Measurements from ENCODE around the gene DHPS. TPM values are rescaled to one million over a fixed set of nuclear protein-coding genes. Genes with fewer than 3 reads are reported as not detected.
"Not testable (repeated sequence)": the region's sequence is repeated elsewhere in the genome, so short reads cannot be mapped to it uniquely, and the experiment has no call there.

Gene DHPS
- polyA plus RNA-seq (2013): 63.1 TPM

DNA sequence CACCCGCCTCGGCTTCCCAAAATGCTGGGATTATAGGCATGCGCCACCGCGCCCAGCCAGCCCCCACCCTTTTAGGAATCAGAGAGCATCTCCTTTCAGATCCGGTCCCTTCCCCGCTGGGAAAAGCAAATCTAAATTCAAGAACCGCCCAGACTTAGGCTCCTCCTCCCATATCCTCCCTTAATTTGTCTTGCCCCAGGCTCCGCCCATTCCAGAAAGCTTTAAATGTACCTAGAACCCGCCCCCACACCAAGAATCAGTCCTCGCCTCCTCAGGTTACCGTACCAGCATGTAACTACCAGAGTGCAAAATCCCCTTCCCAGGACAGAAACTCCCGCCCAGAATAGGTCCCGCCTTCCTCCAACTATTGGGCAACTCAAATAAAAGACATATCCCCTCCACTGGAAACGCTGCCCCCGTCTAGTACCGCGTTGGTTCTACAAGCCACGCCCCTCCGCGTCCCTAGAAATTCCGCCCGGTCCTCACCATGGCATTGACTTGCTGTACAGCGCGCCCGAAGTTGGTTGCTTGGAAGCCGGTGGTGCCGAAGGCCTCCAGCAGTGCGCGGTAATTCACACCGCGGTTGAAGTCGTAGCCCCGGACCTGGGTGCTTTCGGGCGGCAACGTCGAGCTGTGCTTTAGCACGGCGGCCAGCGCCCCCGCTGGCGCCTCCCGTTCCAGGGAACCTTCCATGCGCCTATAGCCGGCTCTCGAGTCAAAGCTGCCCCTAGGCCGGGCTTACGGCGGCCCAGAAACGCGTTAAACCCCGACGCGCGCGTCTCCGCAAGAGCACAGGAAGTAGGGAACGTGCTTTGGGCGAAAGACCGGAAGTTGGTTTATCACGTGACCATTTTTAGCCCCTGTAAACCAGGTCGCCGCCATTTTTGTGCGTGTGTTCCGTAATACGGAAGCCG lies at the start of gene DHPS:
Gene DHPS (minus strand): TSS at position 807 of the 914 bp plus-strand sequence. CDS start 114 bp downstream, at position 693.
- H3K4me3 ChIP-seq (ENCODE audit: control insufficient read depth in 1 of 7, extremely low read depth in 1 of 7, insufficient read depth in 4 of 7, low read depth in 2 of 7, low read length in 6 of 7): peak within 1 kb of the TSS; percentile 56 to 94 (median 87)
- H3K9me3 ChIP-seq (ENCODE audit: control extremely low read depth in 1 of 5, control insufficient read depth in 4 of 5, insufficient read depth in 2 of 5, low read depth in 1 of 5, low read length in 4 of 5): no peaks in the 10 kb centered on the region
- WGBS (ENCODE audit: insufficient coverage): under 1% methylated on average over 64 of the region's 68 CpGs
- peaks cover 0 to 16% (median 11%) of the 10 kb centered on the region in 4 experiments for H3K4me1 ChIP-seq (ENCODE audit: control extremely low read depth in 1 of 4, control insufficient read depth in 4 of 4, insufficient read depth in 4 of 4, low read length in 3 of 4)
- H3K27me3 ChIP-seq (replicated peaks in 2 of 5; ENCODE audit: control insufficient read depth in 4 of 5, insufficient read depth in 5 of 5, low read length in 4 of 5): no peaks in the 10 kb centered on the region
- CTCF ChIA-PET: interaction anchor here (0.6 to 1.7 kb wide), 5 partner anchors 9 to 39 kb away, joined by 3 to 5 read pairs (median 3); partner anchors contain the start of gene FBXW9
- peak; percentile 99 to 100 (median 100) for DNase-seq
- peak within 1 kb of the TSS; percentile 81 to 94 for H3K27ac ChIP-seq (ENCODE audit: insufficient read depth in 1 of 2, low read depth in 1 of 2, low read length in 2 of 2, poor library complexity in 1 of 2, severe bottlenecking in 2 of 2)
- H3K36me3 ChIP-seq (ENCODE audit: control insufficient read depth in 4 of 4, insufficient read depth in 4 of 4, low read length in 3 of 4): peaks cover 3 to 32% (median 30%) of the 10 kb centered on the region in 4 experiments
- POLR2A ChIA-PET: interaction anchor here (0.6 to 1.5 kb wide), 5 partner anchors 13 to 166 kb away, joined by 3 to 10 read pairs (median 3); partner anchors contain the start of gene FBXW9

DNA sequence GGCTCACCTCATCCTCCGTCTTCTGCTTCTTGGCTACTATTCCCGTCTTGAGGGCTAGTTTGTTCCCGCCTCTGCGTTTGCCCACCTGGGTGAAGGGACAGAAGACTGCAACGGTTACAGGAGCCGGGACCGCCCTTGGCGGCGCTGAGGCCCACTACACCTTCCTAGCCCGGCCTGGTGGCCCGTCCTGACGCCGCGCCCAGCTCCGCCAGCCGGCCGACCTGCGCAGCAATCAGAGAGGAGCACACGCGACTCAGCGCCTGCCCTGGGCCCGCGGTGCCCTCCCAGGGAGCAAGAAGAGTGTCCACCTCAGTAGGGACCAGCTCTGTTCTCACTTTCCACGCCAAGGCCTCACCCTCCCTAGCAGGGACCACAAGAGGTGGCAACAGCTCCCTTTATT lies 49.7 kb upstream of the DHPS start:
- Histone ChIP-seq H3K9me3 (ENCODE audit: control extremely low read depth in 1 of 5, control insufficient read depth in 4 of 5, insufficient read depth in 2 of 5, low read depth in 1 of 5, low read length in 4 of 5) (no peaks in the 10 kb centered on the region), H3K36me3 (ENCODE audit: control insufficient read depth in 4 of 4, insufficient read depth in 4 of 4, low read length in 3 of 4) (peaks cover 10 to 48% (median 37%) of the 10 kb centered on the region in 4 experiments), H3K4me1 (ENCODE audit: control extremely low read depth in 1 of 4, control insufficient read depth in 4 of 4, insufficient read depth in 4 of 4, low read length in 3 of 4) (peaks cover 10 to 31% (median 23%) of the 10 kb centered on the region in 4 experiments), H3K4me3 (ENCODE audit: control insufficient read depth in 1 of 7, extremely low read depth in 1 of 7, insufficient read depth in 4 of 7, low read depth in 2 of 7, low read length in 6 of 7) (no peak overlapping the region), H3K27ac (ENCODE audit: insufficient read depth in 1 of 2, low read depth in 1 of 2, low read length in 2 of 2, poor library complexity in 1 of 2, severe bottlenecking in 2 of 2) (no peak overlapping the region), H3K27me3 (replicated peaks in 2 of 5; ENCODE audit: control insufficient read depth in 4 of 5, insufficient read depth in 5 of 5, low read length in 4 of 5) (no peaks in the 10 kb centered on the region)
- no peak for DNase-seq
- 96% methylated on average over 19 of the region's 24 CpGs for WGBS (ENCODE audit: insufficient coverage)
- ChIA-PET CTCF (interaction anchor here (0.8 to 43.3 kb wide), 8 partner anchors 10 to 119 kb away, joined by 3 to 776 read pairs (median 4); partner anchors contain the start of genes BEST2 and HOOK2), POLR2A (interaction anchor here (1.3 kb wide), 1 partner anchor 9 kb away, joined by 4 read pairs; no protein-coding TSS in a partner anchor)

DNA sequence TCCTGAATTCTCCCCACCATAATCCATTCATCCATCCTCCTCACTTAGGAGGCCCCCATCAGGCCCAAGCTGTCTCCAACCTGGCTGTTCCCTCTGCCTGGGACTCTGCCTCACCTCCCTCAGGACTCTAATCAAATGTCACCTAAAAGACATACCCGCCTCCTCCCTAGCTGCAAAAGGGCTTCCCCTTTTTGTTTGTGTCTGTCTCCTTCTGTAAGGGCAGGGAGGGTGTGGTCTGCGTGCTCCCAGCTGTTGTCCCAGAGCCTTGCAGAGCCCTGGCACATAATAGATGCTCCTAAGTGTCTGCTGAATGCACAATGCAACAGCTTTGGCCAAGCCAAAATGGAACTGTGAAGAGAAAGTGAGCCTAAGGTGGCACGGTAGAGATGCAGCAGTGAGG lies 48.4 kb upstream of the DHPS start:
- ChIA-PET CTCF (interaction anchor here (1.1 to 43.3 kb wide), 3 partner anchors 30 to 118 kb away, joined by 3 to 776 read pairs (median 4); partner anchors contain the start of genes BEST2 and HOOK2), POLR2A (no interaction called here)
- peaks cover 10 to 24% (median 18%) of the 10 kb centered on the region in 4 experiments for H3K4me1 ChIP-seq (ENCODE audit: control extremely low read depth in 1 of 4, control insufficient read depth in 4 of 4, insufficient read depth in 4 of 4, low read length in 3 of 4)
- DNase-seq: no peak
- peaks cover 10 to 48% (median 37%) of the 10 kb centered on the region in 4 experiments for H3K36me3 ChIP-seq (ENCODE audit: control insufficient read depth in 4 of 4, insufficient read depth in 4 of 4, low read length in 3 of 4)
- H3K4me3 ChIP-seq (ENCODE audit: control insufficient read depth in 1 of 7, extremely low read depth in 1 of 7, insufficient read depth in 4 of 7, low read depth in 2 of 7, low read length in 6 of 7): no peak overlapping the region
- WGBS (ENCODE audit: insufficient coverage): 87% methylated on average over 2 of the region's 3 CpGs
- H3K9me3 ChIP-seq (ENCODE audit: control extremely low read depth in 1 of 5, control insufficient read depth in 4 of 5, insufficient read depth in 2 of 5, low read depth in 1 of 5, low read length in 4 of 5): no peaks in the 10 kb centered on the region
- H3K27ac ChIP-seq (ENCODE audit: insufficient read depth in 1 of 2, low read depth in 1 of 2, low read length in 2 of 2, poor library complexity in 1 of 2, severe bottlenecking in 2 of 2): no peak overlapping the region
- H3K27me3 ChIP-seq (replicated peaks in 2 of 5; ENCODE audit: control insufficient read depth in 4 of 5, insufficient read depth in 5 of 5, low read length in 4 of 5): no peaks in the 10 kb centered on the region

DNA sequence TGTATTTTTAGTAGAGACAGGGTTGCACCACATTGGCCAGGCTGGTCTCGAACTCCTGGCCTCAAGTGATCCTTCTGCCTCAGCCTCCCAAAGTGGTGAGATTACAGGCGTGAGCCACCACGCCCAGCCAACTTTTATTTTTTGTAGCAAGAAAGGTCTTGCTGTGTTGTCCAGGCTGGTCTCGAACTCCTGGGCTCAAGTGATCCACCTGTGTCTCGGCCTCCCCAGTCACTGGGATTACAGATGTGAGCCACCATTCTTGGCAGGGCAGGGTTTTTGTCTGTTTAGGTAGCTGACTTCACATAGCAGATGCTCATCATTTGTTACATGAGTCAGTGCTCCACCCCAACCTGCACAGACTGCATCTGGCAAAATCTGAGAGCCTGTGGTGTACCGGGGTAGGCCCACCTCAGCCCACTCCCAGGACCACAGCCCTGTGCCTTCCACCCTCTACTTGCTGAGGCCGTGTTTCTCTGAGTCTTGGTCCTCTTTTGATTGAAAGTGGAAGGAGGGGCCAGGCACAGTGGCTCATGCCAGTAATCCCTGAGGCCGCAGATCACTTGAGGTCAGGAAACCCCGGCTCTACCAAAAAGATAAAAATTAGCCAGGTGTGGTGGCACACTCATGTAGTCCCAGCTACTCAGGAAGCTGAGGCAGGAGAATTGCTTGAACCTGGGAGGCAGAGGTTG lies 46.2 kb upstream of the DHPS start:
- no peaks in the 10 kb centered on the region for H3K9me3 ChIP-seq (ENCODE audit: control extremely low read depth in 1 of 5, control insufficient read depth in 4 of 5, insufficient read depth in 2 of 5, low read depth in 1 of 5, low read length in 4 of 5)
- 97% methylated on average over 9 of the region's 9 CpGs for WGBS (ENCODE audit: insufficient coverage)
- H3K27ac ChIP-seq (ENCODE audit: insufficient read depth in 1 of 2, low read depth in 1 of 2, low read length in 2 of 2, poor library complexity in 1 of 2, severe bottlenecking in 2 of 2): no peak overlapping the region
- DNase-seq: no peak
- H3K4me3 ChIP-seq (ENCODE audit: control insufficient read depth in 1 of 7, extremely low read depth in 1 of 7, insufficient read depth in 4 of 7, low read depth in 2 of 7, low read length in 6 of 7): no peak overlapping the region
- no peaks in the 10 kb centered on the region for H3K27me3 ChIP-seq (replicated peaks in 2 of 5; ENCODE audit: control insufficient read depth in 4 of 5, insufficient read depth in 5 of 5, low read length in 4 of 5)
- H3K36me3 ChIP-seq (ENCODE audit: control insufficient read depth in 4 of 4, insufficient read depth in 4 of 4, low read length in 3 of 4): peaks cover 10 to 48% (median 37%) of the 10 kb centered on the region in 4 experiments
- H3K4me1 ChIP-seq (ENCODE audit: control extremely low read depth in 1 of 4, control insufficient read depth in 4 of 4, insufficient read depth in 4 of 4, low read length in 3 of 4): peaks cover 9 to 24% (median 22%) of the 10 kb centered on the region in 4 experiments
- POLR2A ChIA-PET: no interaction called here
- CTCF ChIA-PET: interaction anchor here (0.9 to 43.3 kb wide), 3 partner anchors 9 to 33 kb away, joined by 3 to 776 read pairs (median 4); partner anchors contain the start of genes BEST2 and HOOK2

DNA sequence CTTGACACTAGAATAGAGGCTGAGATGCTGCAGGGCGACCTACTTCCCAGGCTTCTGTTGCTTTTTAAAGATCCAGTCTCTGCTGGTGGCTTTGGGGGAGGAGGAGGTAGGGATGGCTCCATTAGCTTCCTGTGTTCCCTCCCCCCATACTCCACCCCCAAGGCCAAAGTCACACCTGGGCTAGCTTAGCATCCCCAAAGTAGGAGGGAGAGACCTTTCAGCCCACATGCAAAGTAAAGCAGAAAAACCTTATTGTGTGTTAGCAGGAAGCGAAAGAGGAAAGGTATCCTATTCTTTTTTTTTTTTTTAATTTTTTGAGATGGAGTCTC lies 45.3 kb upstream of the DHPS start:
- ChIA-PET CTCF (interaction anchor here (0.9 to 43.3 kb wide), 4 partner anchors 8 to 69 kb away, joined by 3 to 776 read pairs (median 4); partner anchors contain the start of genes BEST2 and HOOK2), POLR2A (no interaction called here)
- Histone ChIP-seq H3K4me3 (ENCODE audit: control insufficient read depth in 1 of 7, extremely low read depth in 1 of 7, insufficient read depth in 4 of 7, low read depth in 2 of 7, low read length in 6 of 7) (no peak overlapping the region), H3K9me3 (ENCODE audit: control extremely low read depth in 1 of 5, control insufficient read depth in 4 of 5, insufficient read depth in 2 of 5, low read depth in 1 of 5, low read length in 4 of 5) (no peaks in the 10 kb centered on the region), H3K27me3 (replicated peaks in 2 of 5; ENCODE audit: control insufficient read depth in 4 of 5, insufficient read depth in 5 of 5, low read length in 4 of 5) (no peaks in the 10 kb centered on the region), H3K36me3 (ENCODE audit: control insufficient read depth in 4 of 4, insufficient read depth in 4 of 4, low read length in 3 of 4) (peaks cover 10 to 45% (median 34%) of the 10 kb centered on the region in 4 experiments), H3K27ac (ENCODE audit: insufficient read depth in 1 of 2, low read depth in 1 of 2, low read length in 2 of 2, poor library complexity in 1 of 2, severe bottlenecking in 2 of 2) (no peak overlapping the region), H3K4me1 (ENCODE audit: control extremely low read depth in 1 of 4, control insufficient read depth in 4 of 4, insufficient read depth in 4 of 4, low read length in 3 of 4) (peaks cover 9 to 19% (median 18%) of the 10 kb centered on the region in 4 experiments)
- WGBS (ENCODE audit: insufficient coverage): 100% methylated on average over 1 of the region's 2 CpGs
- DNase-seq: no peak

DNA sequence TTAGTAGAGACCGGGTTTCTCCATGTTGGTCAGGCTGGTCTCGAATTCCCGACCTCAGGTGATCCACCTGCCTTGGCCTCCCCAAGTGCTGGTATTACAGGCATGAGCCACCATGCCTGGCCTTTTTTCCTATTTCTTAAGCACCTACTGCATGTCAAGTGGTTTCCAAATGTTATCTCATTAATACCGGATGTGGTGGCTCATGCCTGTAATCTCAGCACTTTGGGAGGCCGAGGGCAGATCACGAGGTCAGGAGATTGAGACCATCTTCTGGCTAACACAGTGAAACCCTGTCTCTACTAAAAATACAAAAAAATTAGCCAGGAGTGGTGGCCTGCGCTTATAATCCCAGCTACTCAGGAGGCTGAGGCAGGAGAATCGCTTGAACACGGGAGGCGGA lies 43.9 kb upstream of the DHPS start:
- H3K9me3 ChIP-seq (ENCODE audit: control extremely low read depth in 1 of 5, control insufficient read depth in 4 of 5, insufficient read depth in 2 of 5, low read depth in 1 of 5, low read length in 4 of 5); DNase-seq; H3K27me3 ChIP-seq (replicated peaks in 2 of 5; ENCODE audit: control insufficient read depth in 4 of 5, insufficient read depth in 5 of 5, low read length in 4 of 5); H3K27ac ChIP-seq (ENCODE audit: insufficient read depth in 1 of 2, low read depth in 1 of 2, low read length in 2 of 2, poor library complexity in 1 of 2, severe bottlenecking in 2 of 2); H3K4me3 ChIP-seq (ENCODE audit: control insufficient read depth in 1 of 7, extremely low read depth in 1 of 7, insufficient read depth in 4 of 7, low read depth in 2 of 7, low read length in 6 of 7): not testable (repeated sequence)
- ChIA-PET CTCF (interaction anchor here (43.3 kb wide), 1 partner anchor 35 kb away, joined by 776 read pairs; the partner anchor contains the start of genes BEST2 and HOOK2), POLR2A (interaction anchor here (0.7 kb wide), 1 partner anchor 27 kb away, joined by 3 read pairs; no protein-coding TSS in a partner anchor)
- WGBS (ENCODE audit: insufficient coverage): 96% methylated on average over 9 of the region's 10 CpGs
- Histone ChIP-seq H3K36me3 (ENCODE audit: control insufficient read depth in 4 of 4, insufficient read depth in 4 of 4, low read length in 3 of 4) (peaks cover 10 to 34% (median 25%) of the 10 kb centered on the region in 4 experiments), H3K4me1 (ENCODE audit: control extremely low read depth in 1 of 4, control insufficient read depth in 4 of 4, insufficient read depth in 4 of 4, low read length in 3 of 4) (peaks cover 12 to 29% (median 28%) of the 10 kb centered on the region in 4 experiments)

Data from common myeloid progenitor, CD34-positive (primary cell).